ENCODE data around the gene FFAR3. TPM values are rescaled to one million over a fixed set of nuclear protein-coding genes. Genes with fewer than 3 reads are reported as not detected.
"Not testable (repeated sequence)": the region's sequence is repeated elsewhere in the genome, so short reads cannot be mapped to it uniquely, and the experiment has no call there.

Gene FFAR3
- total RNA-seq, 1 donor from 2014 or later: not detected

DNA sequence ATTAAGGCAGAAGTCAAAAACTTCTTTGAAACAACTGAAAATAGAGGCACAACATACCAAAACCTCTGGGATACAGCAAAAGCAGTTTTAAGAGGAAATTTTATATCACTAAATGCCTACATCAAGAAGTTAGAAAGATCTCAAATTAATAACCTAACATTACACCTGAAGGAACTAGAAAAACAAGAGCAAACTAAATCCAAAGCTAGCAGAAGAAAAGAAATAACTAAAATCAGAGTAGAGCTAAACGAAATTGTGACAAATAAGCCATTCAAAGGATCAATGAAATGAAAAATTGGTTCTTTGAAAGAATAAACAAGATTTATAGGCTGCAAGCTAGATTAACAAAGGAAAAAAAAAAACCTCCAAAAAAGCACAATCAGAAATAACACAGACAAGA is 10.1 kb downstream of the FFAR3 start:
- no peaks in the 10 kb centered on the region for H3K36me3 ChIP-seq
- ATAC-seq (no peak), DNase-seq (no peak)
- H3K27ac ChIP-seq: no peak overlapping the region
- no peak for TF ChIP-seq CTCF (IDR thresholded peaks at IDR 0.05)
- H3K9me3 ChIP-seq: no peaks in the 10 kb centered on the region
- no peak overlapping the region for H3K4me3 ChIP-seq
- H3K4me1 ChIP-seq: no peaks in the 10 kb centered on the region
- intact Hi-C loops (cut with DNase I): no loop called here
- H3K27me3 ChIP-seq (ENCODE audit: low read depth): peaks cover 11% of the 10 kb centered on the region

- H3K9me3 ChIP-seq: no peaks in the 10 kb centered on the region
- no peaks in the 10 kb centered on the region for H3K4me1 ChIP-seq
- no peak for ATAC-seq
- peaks cover 11% of the 10 kb centered on the region for H3K27me3 ChIP-seq (ENCODE audit: low read depth)
- no peak for TF ChIP-seq CTCF (IDR thresholded peaks at IDR 0.05)
- no peak overlapping the region for H3K4me3 ChIP-seq
- no peaks in the 10 kb centered on the region for H3K36me3 ChIP-seq
- intact Hi-C loops (cut with DNase I): no loop called here
- H3K27ac ChIP-seq: no peak overlapping the region
- no peak for DNase-seq
Measured at GRCh38 chr19:35369522-35369921, 11.3 kb downstream of the FFAR3 start.

DNA sequence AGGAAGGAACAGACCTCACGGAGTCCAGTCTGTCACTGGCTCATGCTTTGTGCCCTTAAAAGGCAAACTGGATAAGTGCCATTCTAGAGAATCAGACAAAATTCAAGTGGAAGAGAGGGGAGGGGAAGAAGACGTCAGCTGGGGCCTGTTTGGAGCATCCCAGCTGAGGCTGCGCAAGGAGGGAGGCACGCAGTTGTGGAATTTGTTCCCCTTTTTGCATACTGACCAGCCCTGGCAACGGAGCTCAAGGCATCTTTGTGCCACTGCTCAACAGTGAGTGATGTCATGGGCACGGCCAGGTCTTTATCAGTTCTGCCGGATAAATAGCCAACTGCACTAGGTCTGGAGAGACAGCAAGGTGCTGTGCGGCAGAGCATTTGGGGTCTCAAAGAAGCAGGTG is 12.5 kb downstream of the FFAR3 start, which contains the start of gene GPR42:
GPR42 (plus strand) TSS at position 347 of the 400 bp plus-strand sequence. CDS start 292 bp downstream, outside the sequence.
- Histone ChIP-seq H3K36me3 (no peaks in the 10 kb centered on the region), H3K4me1 (no peaks in the 10 kb centered on the region), H3K27me3 (ENCODE audit: low read depth) (peaks cover 2% of the 10 kb centered on the region), H3K27ac (no peak within 1 kb of the TSS), H3K4me3 (no peak within 1 kb of the TSS), H3K9me3 (no peaks in the 10 kb centered on the region)
- intact Hi-C loops (cut with DNase I): no loop called here
- DNase-seq (no peak), ATAC-seq (no peak)
- TF ChIP-seq CTCF (IDR thresholded peaks at IDR 0.05): no peak

DNA sequence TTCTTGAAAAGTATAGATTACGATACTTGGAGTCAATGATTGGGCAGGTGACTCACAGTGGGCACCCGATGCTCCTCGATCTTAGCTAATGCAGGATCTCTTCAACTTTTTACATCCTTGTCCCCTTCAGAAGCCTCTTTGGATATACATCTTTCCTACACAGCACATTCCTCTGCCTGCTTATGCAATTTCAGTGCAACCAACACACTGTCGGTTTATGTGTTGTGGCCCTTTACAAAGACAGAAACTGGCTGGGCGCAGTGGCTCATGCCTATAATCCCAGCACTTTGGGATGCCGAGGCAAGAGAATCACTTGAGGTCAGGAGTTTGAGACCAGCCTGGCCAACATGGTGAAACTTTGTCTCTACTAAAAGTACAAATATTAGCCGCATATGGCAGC is 15.2 kb downstream of the FFAR3 start:
- DNase-seq: no peak
- Histone ChIP-seq H3K9me3 (no peaks in the 10 kb centered on the region), H3K4me1 (no peaks in the 10 kb centered on the region), H3K27me3 (ENCODE audit: low read depth) (no peaks in the 10 kb centered on the region), H3K36me3 (no peaks in the 10 kb centered on the region), H3K4me3 (no peak overlapping the region), H3K27ac (no peak overlapping the region)
- TF ChIP-seq CTCF (IDR thresholded peaks at IDR 0.05): no peak
- no peak for ATAC-seq
- intact Hi-C loops (cut with DNase I): no loop called here

DNA sequence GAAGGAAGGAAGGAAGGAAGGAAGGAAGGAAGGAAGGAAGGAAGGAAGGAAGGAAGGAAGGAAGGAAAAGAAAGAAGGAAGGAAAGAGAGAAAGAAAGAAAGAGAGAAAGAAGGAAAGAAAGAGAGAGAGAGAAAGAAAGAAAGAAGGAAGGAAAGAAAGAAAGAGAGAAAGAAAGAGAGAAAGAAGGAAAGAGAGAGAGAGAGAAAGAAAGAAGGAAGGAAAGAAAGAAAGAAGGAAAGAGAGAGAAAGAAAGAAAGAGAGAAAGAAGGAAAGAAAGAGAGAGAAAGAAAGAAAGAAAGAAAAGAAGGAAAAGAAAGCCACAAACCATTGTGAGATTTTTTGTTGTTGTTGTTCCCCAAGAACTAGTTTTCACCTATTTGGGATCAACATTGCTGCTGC is 15.8 kb downstream of the FFAR3 start:
- H3K4me1 ChIP-seq; H3K9me3 ChIP-seq; H3K4me3 ChIP-seq; DNase-seq; H3K36me3 ChIP-seq; H3K27ac ChIP-seq; H3K27me3 ChIP-seq (ENCODE audit: low read depth); intact Hi-C loops (cut with DNase I); ATAC-seq: not testable (repeated sequence)

DNA sequence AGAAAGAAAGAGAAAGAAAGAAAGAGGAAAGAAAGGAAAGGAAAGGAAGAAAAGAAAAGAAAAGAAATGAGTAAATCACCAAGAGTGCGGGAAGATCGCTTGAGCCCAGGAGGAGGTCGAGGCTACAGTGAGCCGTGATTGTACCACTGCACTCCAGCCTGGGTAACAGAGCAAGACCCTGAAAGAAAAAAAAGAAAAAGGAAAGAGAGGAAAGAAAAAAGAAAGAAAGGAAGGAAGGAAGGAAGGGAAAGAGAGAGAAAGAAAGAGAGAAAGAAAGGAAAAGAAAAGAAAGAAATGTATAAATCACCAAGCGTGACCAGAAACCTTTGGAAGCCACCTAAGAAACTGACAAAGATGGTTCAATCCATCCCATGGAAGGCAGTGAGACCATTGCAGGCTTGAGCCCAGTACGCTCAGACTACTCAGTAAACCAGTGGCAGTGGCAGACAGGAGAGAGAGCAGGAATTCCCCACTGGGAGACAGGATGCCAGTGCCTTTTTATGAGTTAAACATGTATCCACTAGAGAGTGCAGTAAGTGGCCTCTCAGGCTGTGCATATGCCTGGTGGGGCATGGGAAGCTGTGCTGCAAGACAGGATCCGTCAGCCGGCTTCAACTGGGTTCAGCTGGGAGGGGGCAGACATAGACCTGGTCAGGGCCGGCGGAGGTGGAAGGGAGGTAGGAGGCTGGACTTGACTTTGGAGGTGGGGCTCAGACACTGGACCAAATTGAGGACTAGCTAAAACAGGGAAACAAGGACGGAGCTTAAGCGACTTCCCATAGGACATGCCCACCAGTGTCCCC is 17.4 kb downstream of the FFAR3 start:
- no peak overlapping the region for H3K4me3 ChIP-seq
- no peaks in the 10 kb centered on the region for H3K9me3 ChIP-seq
- H3K4me1 ChIP-seq: no peaks in the 10 kb centered on the region
- DNase-seq (no peak), ATAC-seq (peak; percentile 40 to 50)
- intact Hi-C loops (cut with DNase I): no loop called here
- no peak for TF ChIP-seq CTCF (IDR thresholded peaks at IDR 0.05)
- no peak overlapping the region for H3K27ac ChIP-seq
- H3K36me3 ChIP-seq: no peaks in the 10 kb centered on the region
- H3K27me3 ChIP-seq (ENCODE audit: low read depth): no peaks in the 10 kb centered on the region
